Measurements from ENCODE around the gene RNF113B.

RNF113B gene

GRCh38 chr13:98141509-98142379, 35.3 kb downstream of the RNF113B start:
- DNase-seq (ENCODE audit: low spot score): no peak

GRCh38 chr13:98141091-98141490, 36.0 kb downstream of the RNF113B start:
- no peak for DNase-seq (ENCODE audit: low spot score)

- no peak for DNase-seq (ENCODE audit: low spot score)
Observed at GRCh38 chr13:98134901-98135300, 42.2 kb downstream of the RNF113B start.

GRCh38 chr13:98133946-98134345, 43.1 kb downstream of the RNF113B start:
- no peak for DNase-seq (ENCODE audit: low spot score)

GRCh38 chr13:98129059-98129746, 47.9 kb downstream of the RNF113B start:
- no peak for DNase-seq (ENCODE audit: low spot score)
